Stimulated activated CD4-positive, alpha-beta T cell treated with anti-CD3 and anti-CD28 coated beads, Interleukin-1b, Interleukin-23, amount 100 ng/mL, for 4 hours (primary cell): Measurements from ENCODE around the gene SCIMP.
"Not testable (repeated sequence)": the region's sequence is repeated elsewhere in the genome, so short reads cannot be mapped to it uniquely, and the experiment has no call there.

Source experiments
- DNase-seq, 2 donors: peaks; one replicate each; pipeline ENCODE4 v3.0.0-alpha.2; 2020; ENCODE audit warnings: low read depth in 2 of 2

Gene SCIMP

DNA sequence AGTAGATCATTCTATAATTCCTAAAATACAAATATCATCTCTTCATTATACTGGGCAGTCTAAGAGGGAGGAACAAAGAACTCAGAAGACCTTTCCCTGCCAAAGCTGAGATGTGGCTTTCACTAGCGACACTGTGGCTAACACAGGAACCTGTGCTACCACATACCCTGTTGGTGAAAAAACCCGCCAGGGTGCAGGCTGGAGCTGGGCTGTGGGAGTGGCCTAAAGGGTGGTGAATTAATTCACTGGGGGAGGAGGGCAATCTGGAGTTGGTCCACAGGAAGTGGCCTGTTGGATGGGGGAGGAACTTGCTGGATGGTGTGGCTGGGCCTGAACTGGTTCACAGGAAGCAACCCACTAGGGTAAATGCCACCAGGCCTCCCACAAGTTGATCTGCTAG lies 50.4 kb downstream of the SCIMP start:
- no peak for DNase-seq

- DNase-seq, result no peak
Observed at GRCh38 chr17:5183410-5183793, 51.3 kb downstream of the SCIMP start.

GRCh38 chr17:5182597-5183409 lies 51.9 kb downstream of the SCIMP start:
- DNase-seq, result no peak

DNA sequence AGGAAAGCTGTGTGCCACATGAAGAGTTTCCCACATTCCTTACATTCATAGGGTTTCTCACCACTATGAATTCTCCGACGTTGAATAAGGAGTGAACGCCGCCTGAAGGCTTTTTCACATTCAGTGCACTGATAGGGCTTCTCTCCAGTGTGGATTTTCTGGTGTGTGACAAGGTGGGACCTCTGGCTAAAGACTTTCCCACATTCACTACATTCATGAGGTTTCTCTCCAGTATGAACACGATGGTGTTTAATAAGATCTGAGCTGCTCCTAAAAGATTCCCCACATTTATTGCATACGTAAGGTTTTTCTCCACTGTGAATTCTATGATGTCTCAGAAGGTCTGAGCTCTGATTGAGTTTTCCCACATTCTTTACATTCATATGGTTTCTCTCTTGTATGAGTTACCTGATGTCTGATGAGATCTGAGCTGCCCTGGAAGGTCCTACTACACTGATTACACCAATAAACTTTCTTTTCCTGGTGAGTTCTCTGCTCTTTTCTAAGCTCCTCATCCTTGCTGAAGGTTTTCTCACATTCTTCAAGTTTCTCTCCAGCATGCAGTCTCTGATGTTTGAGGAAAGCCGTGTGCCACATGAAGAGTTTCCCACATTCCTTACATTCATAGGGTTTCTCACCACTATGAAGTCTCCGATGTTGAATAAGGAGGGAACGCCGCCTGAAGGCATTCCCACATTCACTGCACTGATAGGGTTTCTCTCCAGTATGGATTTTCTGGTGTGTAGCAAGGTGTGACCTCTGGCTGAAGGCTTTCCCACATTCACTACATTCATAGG lies 53.0 kb downstream of the SCIMP start:
- DNase-seq, result no peak

- DNase-seq, result no peak
Observed at GRCh38 chr17:5179003-5179402, 55.7 kb downstream of the SCIMP start.

DNA sequence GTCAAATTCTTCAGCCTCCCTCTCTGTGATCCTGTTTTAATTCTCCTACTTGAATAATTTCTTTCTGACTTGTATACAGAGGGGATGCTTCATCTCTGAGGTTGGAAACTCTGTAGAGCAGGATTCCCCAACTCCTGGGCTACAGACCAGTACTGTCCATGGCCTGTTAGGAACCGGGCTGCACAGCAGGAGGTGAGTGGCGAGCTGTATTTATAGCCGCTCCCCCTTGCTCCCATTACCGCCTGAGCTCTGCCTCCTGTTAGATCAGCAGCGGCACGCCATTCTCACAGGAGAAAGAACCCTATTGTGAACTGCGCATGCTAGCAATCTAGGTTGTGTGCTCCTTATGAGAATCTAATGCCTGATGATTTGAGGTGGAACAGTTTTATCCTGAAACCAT lies 59.6 kb downstream of the SCIMP start:
- not testable (repeated sequence) for DNase-seq

- DNase-seq, result not testable (repeated sequence)
Observed at GRCh38 chr17:5165791-5166564, 68.7 kb downstream of the SCIMP start.

DNA sequence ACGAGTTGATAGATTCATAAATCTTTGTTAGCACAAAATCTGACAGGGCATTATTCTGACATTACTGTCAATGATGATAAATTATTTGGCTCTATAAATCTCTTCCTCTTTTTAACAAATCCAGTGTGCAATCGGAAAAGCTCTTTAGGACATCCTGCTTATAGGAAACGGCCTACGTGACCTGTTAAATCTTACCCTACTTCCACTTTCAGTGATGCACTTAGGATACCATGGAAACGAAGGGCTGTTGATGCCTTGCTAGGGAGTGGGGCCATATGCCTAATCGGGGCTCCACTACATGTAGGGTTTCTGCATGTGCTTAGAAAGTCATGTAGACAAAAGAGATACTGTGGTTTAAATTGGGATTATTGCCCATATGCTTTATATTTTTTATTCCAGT lies 70.2 kb downstream of the SCIMP start:
- DNase-seq, result no peak

- not testable (repeated sequence) for DNase-seq
Observed at GRCh38 chr17:5161793-5162192, 72.9 kb downstream of the SCIMP start.

DNA sequence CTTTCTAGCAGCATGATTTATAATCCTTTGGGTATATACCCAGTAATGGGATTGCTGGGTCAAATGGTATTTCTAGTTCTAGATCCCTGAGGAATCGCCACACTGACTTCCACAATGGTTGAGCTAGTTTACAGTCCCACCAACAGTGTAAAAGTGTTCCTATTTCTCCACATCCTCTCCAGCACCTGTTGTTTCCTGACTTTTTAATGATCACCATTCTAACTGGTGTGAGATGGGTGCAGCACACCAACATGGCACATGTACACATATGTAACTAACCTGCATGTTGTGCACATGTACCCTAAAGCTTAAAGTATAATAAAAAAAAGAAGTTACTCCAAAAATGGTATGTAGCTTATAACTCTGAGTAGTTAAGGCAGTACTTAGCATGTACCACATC lies 74.0 kb downstream of the SCIMP start:
- DNase-seq, result not testable (repeated sequence)
